ENCODE data around the gene SRGAP1.
"Not testable (repeated sequence)": the region's sequence is repeated elsewhere in the genome, so short reads cannot be mapped to it uniquely, and the experiment has no call there.

Gene SRGAP1

DNA sequence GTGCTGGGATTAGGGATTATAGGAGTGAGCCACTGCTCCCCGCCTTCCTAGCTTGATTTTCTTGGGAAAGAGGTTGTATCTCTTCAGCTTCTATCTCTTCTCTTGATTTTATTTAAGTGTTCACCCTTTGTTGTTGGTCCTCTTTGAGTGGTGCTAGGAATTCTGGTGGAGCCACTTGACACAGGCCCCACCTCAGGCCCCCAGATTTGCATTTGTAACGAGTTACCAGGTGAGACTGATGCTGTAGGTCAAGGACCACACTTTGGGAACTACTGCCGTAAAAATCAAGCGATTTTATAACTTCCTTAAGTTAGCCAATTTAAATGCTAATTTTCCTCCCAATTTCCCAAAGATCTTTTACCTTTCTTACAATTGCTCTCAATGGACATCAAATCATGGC, 26.3 kb downstream of the SRGAP1 start:
- no peak for DNase-seq

DNA sequence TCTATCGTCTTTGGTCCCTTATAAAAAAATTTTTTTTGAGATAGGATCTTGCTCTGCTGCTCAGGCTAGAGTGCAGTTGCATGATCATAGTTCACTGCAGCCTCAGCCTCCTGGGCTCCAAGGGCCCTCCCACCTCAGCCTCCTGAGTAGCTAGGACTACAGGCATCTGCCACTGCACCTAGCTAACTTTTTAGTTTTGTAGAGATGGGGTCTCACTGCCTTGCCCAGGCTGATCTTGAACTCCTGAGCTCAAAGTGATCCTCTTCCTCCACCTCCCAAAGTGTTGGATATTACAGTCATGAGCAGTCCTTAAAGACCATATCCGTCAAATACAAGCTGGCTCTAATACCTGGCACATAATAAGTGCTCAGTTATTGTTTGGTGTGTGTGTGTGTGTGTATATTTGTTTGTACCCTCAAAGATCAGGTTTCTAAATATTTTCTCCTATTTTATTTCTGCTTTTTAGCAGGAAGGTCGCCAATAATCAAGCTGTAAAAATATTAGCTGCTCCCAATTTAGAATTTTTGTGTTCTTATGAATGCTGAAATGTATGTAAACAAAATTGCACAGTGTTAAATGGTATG, 30.5 kb downstream of the SRGAP1 start:
- DNase-seq, result no peak

DNA sequence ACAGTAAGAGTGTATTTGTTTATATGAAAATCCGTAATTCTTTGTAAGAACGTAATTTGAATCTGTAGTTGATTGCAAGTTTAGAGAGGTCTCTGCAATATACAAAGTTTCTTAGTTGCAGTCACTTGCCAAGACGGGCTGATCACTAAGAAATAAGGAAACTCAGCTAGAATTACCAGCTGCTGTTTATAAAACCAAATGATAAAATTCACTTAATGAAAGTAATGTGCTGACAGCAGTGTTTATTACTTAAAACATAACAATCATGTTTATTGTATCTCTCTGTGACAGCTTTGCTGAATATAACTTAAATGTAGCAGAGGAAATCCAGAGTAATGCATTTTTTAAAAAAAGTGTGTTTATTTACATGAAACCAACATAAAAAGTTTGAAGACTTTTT, 31.2 kb downstream of the SRGAP1 start:
- DNase-seq, result no peak

DNA sequence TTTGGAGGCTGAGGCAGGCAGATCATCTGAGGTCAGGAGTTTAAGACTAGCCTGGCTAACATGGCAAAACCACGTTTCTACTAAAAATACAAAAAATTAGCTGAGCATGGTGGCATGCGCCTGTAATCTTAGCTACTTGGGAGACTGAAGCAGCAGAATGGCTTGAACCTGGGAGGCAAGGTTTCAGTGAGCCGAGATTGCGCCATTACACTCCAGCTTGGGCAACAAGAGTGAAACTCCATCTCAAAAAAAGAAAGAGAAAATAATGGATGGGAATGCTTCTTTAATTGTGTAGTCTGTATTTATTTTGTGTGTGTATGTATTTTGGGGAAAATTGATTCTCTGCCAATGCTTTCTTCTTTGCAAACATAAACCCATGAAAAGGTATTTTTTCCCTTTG, 32.5 kb downstream of the SRGAP1 start:
- no peak for DNase-seq

DNA sequence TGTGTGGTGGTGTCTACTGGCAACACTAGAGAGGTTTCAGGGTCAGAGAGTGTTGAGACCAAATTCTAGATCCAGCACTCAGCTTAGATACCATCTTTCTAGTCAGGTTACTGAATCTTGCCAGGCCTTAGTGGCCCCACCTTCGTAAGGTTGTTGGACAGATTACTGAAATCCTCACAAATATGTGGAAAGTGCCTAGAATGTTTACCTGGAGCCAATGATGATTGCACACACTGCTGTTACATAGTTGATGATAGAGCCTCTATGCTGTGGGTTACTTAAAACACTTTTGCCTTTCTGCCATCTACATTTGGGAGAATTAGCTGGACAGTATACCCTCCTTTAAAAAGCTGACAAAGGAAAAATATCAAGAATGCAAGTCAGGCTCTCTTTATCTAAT, 33.2 kb downstream of the SRGAP1 start:
- DNase-seq, result no peak

DNA sequence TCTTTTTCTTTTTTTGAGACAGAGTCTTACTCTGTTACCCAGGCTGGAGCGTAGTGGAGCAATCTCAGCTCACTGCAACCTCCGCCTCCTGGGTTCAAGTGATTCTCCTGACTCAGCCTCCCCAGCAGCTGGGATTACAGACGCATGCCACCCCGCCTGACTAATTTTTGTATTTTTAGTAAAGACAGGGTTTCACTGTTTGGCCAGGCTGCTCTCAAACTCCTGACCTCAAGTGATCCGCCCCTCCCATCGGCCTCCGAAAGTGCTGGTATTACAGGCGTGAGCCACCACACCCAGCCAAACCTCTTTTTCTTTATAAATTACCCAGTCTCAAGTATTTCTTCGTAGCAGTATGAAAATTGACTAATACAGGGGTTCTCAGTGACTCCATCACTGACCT, 35.7 kb downstream of the SRGAP1 start:
- not testable (repeated sequence) for DNase-seq

DNA sequence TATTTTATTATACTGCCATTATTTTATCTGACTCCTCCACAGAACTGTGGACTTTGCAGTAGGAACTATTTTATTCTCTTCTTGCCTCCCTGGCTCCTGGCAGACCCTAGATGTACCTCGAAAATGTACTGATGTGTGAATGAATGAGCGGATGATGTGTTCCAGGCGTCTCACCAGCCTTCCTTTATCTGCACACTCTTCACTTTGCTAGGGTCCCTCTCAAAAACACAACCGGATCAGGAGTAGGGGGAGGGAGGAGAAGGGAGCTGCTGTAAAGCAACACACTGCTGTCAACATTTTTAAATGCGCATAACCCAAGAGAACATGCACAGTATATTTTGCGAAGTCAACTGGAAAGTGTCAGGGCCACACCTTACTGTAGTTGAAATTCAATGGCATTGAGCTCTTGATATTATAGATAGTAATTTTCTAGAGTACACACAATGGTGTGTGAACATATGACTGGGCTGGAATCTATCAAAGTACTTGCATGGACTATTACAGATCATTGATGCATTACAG, 36.3 kb downstream of the SRGAP1 start:
- DNase-seq, result no peak

DNA sequence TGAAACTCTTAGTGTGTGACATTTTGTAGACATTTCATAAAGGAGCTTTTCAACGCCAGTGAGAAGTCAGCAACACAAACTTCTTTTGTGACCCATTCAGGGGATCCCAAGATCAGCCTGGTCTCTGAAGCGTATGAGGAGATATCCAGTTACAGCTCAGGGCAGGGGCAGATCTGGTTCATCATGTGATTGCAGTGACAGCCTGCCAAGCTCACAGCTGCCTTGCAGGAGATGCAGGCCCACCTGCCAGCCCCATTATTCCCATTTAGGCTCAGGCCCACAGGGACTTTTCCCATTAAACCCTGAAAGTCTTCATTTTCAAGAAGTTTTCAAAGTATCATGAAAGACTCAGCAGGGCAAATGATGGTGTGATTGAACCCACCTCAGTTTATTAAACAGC, 38.3 kb downstream of the SRGAP1 start:
- no peak for DNase-seq

DNA sequence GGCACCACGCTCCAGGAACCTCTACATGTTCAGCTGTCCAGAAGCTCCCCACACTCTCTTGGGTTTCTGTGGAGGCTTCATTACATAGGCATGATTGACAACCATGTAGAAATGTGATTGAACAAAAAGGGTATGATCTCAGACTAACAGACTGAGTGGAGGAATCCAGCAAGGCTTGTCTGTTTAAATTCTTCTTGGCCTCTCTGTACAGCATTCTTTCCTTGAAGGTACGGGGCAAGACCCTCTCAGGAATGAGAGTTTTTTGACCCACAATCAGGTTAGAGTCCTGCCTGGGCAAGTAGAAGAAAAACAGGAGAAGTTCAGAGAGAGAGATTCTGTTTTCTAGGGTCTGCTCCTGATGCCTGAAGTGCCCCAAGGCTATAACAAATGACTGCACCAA, 40.9 kb downstream of the SRGAP1 start:
- no peak for DNase-seq

DNA sequence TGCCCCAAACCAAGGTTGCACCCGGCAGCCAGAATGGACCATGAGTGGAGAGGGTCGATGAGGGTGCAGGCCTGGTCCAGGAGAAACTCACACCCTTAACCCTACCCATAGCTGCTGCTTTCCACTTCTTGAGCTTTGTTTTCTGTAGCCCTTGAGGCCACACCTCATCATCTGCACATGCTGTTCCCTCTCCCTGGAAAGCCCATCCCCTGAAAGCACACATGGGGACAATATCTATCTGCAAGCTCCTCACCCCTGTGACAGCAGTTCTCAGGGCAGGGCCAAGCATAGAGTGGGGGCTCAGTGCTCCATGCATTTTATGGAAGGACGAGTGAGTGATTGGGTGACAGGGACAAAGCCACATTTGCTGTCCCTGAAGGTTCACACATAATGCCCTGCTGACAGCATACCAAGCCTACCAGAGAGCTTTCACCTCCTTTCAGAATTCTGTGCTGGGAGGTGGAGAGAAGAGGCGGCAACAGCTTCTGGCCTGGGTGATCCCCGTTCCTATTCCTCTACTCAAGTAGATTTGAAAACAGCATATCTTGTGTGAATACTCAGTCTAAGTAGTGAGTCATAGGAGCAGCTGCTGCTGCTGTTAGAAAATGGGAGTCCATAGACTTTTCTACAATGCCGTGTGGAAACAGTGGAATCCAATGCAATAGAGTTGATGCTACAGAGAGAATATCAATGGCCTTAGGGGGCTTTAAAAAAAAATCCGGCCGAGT, 44.6 kb downstream of the SRGAP1 start:
- DNase-seq, result peak; percentile 71

DNA sequence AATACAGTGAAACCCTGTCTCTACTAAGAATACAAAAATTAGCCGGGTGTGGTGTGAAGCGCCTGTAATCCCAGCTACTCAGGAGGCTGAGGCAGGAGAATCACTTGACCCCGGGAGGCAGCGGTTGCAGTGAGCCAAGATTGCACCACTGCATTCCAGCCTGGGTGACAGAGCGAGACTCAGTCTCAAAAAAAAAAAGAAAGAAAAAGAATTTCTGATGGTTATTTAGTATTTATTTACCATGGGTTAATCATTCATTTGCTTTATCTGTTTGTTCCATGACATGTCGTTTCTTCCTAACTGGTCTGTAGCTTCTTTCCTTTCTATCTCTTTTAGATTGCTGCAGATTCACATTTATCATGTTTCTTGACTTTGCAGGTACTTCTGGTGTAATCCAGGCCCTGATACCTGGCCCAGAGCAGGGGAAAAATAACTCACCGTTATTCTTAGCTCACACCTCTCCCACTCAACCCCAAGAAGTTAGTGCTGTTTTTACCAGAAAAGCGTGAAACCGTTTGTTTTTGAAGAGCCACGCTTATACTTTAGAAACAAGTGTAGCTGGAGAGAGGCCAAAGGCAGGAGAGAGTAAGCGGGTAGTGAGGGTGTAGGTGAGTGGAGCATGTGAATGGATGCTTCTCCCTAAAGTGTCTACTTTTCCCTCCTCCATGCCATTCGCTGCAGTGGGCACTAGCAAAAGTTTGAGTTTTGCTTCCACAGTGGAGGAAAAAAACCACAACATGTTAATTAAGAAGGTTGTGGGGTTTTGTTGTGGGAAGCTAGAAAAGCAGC, 45.4 kb downstream of the SRGAP1 start:
- no peak for DNase-seq

DNA sequence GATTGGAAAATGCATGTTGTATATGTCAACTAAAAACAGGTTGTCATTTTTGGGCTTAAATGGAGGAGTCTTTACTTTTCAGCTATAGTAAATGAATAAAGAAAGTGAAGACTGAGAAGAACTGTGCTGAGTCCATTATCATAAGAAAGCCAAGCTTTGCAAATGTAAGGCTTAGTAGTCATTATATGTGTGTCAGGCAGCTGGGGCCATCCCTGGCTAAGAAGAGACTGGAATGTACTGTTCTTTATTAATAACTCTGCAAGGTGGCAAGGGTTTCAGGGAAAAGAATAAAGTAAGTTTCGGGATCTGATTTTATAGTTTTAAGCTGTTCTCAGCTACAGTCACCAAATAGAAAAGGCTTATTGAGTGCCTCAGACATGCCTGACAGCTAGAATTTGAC, 48.7 kb downstream of the SRGAP1 start:
- DNase-seq, result no peak

DNA sequence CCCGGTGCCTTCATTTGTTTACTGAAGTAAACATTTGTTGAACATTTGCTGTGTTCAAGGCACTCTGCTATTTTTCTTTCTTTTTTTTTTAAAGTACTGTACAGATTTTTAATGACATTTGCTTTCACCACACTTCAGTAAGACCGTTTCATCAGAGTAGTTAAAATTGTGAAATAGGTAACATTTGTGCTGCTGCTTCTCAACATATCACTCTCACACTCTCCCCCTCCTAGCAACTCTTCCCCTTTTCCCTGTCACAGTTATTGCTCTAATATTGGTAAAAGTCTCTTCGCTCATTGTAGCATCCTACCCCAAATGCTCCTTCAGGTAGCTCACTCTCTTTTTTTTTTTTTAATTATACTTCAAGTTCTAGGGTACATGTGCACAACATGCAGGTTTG, 49.6 kb downstream of the SRGAP1 start:
- DNase-seq, result no peak

DNA sequence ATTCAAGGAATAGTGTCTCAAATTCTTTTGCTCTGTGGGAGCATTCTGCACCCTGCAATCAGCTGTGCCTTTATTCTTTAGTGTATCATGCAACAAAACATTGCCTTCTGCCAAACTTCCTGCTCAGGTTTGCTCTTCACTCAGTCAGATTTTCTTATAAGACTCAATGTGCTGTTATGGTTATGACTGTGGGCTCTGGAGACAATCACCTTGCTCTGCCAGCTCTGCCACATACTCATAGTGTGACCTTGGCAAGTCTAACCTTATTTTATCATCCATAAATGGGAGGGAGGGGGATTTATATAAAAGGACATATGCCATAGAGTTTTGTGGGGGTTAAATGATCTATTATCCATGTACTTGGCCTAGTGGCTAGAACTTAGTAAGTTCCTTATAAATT, 51.3 kb downstream of the SRGAP1 start:
- DNase-seq, result no peak

DNA sequence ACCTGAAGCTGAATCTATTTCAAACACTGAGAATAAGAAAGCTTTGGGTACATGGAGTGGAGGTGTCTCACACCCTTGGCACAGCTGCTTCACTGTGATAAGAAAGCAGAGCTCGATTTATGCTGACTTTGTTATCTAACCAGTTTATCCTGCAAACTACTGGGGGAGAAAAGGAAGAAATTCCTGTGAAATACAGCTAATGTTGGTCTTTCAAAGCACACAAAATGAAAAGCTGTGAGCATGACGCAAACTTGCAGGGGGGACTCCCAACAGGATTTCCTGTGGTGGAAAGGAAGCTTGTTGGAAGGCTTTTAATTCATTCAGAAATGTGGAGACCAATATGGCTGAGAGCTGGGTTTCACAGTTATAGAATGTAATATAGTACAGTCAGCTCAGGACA, 53.4 kb downstream of the SRGAP1 start:
- peak; percentile 48 for DNase-seq

DNA sequence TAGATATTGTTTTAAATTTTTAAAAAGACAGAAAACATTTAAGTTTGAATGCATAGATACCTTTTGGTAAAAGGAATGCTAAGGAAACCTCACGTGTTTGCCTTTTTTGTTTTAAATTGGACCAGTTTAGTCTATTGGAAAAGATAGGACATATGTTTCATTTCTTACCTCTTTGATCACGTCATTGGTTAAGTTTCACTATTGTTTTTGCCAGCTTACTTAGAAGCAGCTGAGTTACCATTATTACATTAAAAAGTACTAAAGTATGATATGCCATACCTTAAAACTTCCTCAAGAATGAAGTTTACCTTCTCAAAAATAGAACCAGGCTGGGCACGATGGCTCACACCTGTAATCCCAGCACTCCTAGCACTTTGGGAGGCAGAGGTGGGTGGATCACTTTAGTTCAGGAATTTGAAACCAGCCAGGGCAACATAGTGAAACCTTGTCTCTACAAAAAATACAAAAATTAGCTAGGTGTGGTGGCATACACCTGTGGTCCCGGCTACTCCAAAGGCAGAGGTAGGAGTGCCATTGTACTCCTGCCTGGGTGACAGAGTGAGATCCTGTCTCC, 54.4 kb downstream of the SRGAP1 start:
- DNase-seq, result no peak

DNA sequence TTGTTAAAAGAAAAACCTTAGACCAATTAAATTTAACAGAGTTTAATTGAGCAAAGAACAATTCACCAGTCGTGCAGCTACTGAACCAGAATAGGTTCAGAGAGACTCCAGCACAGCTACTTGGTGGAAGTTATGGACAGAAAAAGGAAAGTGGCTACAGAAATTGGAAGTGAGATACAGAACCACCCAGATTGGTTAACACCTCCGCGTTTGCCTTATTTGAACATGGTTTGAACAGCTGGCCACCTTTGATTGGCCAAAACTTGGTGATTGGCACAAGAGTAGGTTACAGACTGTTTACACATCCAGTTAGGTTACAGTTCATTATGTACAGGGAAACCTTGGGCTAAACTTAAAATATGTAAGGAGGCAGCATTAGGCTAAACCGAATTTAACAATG, 54.9 kb downstream of the SRGAP1 start:
- no peak for DNase-seq

DNA sequence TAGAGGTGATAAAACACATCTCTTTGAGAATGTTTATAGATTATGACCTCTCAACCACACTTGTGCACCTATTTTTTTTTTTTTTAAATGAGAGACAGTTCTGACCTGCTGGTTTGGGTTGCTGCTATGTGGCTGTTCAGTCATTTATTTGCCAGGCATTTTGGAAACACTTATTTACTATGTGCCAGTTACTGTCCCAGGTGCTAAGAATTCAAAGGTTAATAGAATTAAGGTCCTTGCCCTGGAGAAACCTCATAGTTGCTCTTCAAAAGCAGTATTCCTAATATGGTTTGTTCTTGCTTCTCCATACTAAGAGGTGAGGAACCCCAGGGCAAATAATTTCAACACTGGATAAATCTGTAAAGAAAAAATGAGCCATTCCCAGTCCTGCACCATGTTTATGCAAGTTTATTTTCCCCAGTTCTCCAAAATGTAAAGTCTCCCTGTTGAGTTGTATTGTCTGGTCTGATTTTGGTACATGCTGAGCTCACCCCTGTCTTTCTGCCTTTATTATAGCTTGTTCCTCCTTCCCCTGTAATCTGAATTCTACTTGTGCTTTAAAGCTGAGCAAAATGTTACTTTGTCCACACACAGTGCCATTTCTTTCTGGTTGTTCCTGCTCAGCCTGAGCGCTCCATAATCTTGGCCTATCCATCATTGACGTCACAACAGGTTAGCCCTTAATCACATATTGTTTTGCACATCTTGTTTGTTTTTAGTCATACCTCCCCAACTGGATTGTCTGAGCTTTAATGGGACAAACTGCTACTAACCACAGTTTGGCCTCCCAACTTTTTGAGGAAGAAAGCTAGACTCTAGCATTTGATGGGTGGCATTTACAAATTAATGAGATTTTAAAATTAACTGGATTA, 56.7 kb downstream of the SRGAP1 start:
- no peak for DNase-seq

DNA sequence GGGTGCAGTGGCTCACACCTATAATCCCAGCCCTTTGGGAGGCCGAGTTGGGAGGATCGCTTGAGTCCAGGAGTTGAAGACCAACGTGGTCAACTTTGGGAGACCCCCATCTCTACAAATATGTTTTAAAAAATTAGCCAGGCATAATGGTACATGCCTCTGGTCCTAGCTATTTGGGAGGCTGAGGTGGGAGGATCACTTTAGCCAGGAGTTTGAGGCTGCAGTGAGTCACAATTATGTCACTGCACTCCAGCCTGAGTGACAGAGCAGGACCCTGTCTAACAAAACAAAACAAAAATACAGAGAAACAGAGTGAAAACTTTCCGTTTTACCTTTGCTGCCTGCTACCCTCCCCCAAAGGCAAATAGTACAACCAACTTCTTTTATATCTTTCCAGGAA, 60.2 kb downstream of the SRGAP1 start:
- DNase-seq, result no peak

DNA sequence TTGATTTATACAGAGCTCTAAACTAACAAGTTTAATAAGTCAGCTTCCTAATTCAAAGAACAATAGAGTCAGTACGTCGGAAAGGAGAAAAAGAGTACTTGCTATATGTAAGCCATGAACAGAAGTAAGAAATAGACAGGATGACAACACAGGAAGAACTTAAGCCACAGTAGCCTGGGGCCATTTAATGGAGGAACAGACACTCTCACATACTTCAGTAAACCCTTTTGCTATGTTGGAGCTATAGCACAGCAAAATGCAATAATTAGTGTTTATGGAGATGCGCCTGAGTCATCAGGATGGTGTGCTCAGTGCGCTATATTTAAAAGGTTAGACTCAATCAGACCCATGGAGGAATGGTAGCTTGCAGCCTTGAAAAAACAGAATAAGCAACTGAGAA, 61.0 kb downstream of the SRGAP1 start:
- no peak for DNase-seq

DNA sequence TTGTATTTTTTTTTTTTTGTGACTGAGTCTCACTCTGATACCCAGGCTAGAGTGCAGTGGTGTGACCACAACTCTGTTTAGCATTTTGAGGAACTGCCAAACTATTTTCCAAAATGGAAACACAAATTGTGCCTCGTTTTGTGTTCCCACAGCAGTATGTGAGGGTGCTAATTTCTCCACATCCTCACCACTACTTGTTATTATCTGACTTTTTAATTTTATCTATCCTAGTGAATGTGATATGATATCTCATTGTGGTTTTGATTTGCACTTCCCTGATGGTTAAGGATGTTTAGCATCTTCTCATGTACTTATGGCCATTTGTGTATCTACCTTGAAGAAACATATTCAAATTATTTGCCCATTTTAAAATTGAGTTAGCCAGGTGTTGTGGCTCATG, 62.4 kb downstream of the SRGAP1 start:
- no peak for DNase-seq

DNA sequence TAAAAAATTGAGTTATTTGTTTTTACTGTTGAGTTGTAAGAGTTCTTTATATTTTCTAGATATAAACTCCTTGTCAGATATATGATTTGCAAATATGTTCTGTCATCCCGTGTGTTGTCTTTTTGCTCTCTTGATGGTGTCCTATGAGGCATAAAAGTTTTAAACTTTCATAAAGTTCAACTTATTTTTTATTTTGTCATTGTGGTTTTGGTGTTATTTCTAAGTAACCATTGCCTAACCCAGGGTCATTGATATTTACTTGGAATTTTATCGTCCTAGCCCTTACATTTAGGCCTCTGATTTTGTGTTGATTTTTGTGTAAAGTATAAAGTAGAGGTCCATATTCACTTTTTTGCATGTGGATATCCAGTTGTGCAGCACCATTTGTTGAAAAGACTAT, 63.1 kb downstream of the SRGAP1 start:
- no peak for DNase-seq

All from fibroblast of skin of abdomen (primary cell).